ENCODE data around the gene SLC26A4. TPM values are rescaled to one million over a fixed set of nuclear protein-coding genes. Genes with fewer than 3 reads are reported as not detected.

SLC26A4 gene
- total and polyA plus RNA-seq, 9 of the 15 experiments (the other 6 are each of a cell fraction or from before 2014, with no cell fraction given): 0.09 to 1.2 (median 0.33) TPM

GRCh38 chr7:107693396-107693795, 32.8 kb downstream of the SLC26A4 start:
- Histone ChIP-seq H3K9me3 (replicated peaks; ENCODE audit: control insufficient read depth, insufficient read depth, low read depth, low read length) (no peaks in the 10 kb centered on the region), H3K36me3 (ENCODE audit: control insufficient read depth, insufficient read depth, low read length) (no peaks in the 10 kb centered on the region), H3K79me2 (ENCODE audit: control insufficient read depth, insufficient read depth, low read length) (no peaks in the 10 kb centered on the region), H3K27ac (ENCODE audit: extremely low read depth, low read depth, low read length) (no peak overlapping the region), H3K4me2 (ENCODE audit: insufficient read depth, low read length) (no peak overlapping the region), H3K4me3 (no peak overlapping the region), H2AFZ (ENCODE audit: low read depth, low read length) (no peak overlapping the region), H3K9ac (ENCODE audit: insufficient read depth in 1 of 2, low read depth in 2 of 2, low read length in 2 of 2) (no peak overlapping the region), H3K9me1 (ENCODE audit: control insufficient read depth, insufficient read depth, low read length) (no peaks in the 10 kb centered on the region), H4K20me1 (replicated peaks; ENCODE audit: control insufficient read depth, insufficient read depth, low read length) (no peaks in the 10 kb centered on the region), H3K4me1 (replicated peaks in 1 of 2; ENCODE audit: control insufficient read depth in 2 of 2, insufficient read depth in 2 of 2, low read length in 2 of 2) (no peaks in the 10 kb centered on the region; a peak in 2 of 5 replicates), H3K27me3 (ENCODE audit: control insufficient read depth in 2 of 2, insufficient read depth in 2 of 2, low read length in 2 of 2) (peaks cover 18 to 29% of the 10 kb centered on the region in 2 experiments)
- BruUV-seq (replicated peaks): no TSS peak
- ATAC-seq (peak; percentile 38), FAIRE-seq (no peak), DNase-seq (ENCODE audit: extremely low read depth in 1 of 4, low spot score in 3 of 4) (no peak)
- ChIA-PET CTCF (ENCODE audit: low intra/inter-chr PET ratio) (no interaction called here), POLR2A (interaction anchor here (0.6 to 2.3 kb wide), 6 partner anchors 9 to 323 kb away, joined by 3 to 8 read pairs (median 3); no protein-coding TSS in a partner anchor)
- no peak for TF ChIP-seq DPF2 (IDR thresholded peaks at IDR 0.05)
- intact Hi-C loops (cut with micrococcal nuclease): no loop called here
- WGBS (ENCODE audit: insufficient coverage, low coverage, missing lambda C conversion rate): 3% methylated on average over 4 of the region's 4 CpGs
- in situ Hi-C loops (cut with MboI): no loop called here

- CTCF ChIA-PET (ENCODE audit: low intra/inter-chr PET ratio): no interaction called here
- Histone ChIP-seq H3K4me2 (ENCODE audit: insufficient read depth, low read length) (no peak overlapping the region), H3K4me1 (replicated peaks in 1 of 2; ENCODE audit: control insufficient read depth in 2 of 2, insufficient read depth in 2 of 2, low read length in 2 of 2) (no peaks in the 10 kb centered on the region; a peak in 2 of 5 replicates), H2AFZ (ENCODE audit: low read depth, low read length) (no peak overlapping the region), H3K9me3 (replicated peaks; ENCODE audit: control insufficient read depth, insufficient read depth, low read depth, low read length) (no peaks in the 10 kb centered on the region), H3K27ac (ENCODE audit: extremely low read depth, low read depth, low read length) (no peak overlapping the region), H3K9ac (ENCODE audit: insufficient read depth in 1 of 2, low read depth in 2 of 2, low read length in 2 of 2) (no peak overlapping the region), H3K27me3 (ENCODE audit: control insufficient read depth in 2 of 2, insufficient read depth in 2 of 2, low read length in 2 of 2) (peaks cover 19 to 29% of the 10 kb centered on the region in 2 experiments; a peak in 4 of 5 replicates), H3K4me3 (no peak overlapping the region), H3K36me3 (ENCODE audit: control insufficient read depth, insufficient read depth, low read length) (no peaks in the 10 kb centered on the region), H3K79me2 (ENCODE audit: control insufficient read depth, insufficient read depth, low read length) (no peaks in the 10 kb centered on the region), H3K9me1 (ENCODE audit: control insufficient read depth, insufficient read depth, low read length) (no peaks in the 10 kb centered on the region), H4K20me1 (replicated peaks; ENCODE audit: control insufficient read depth, insufficient read depth, low read length) (no peaks in the 10 kb centered on the region)
- in situ Hi-C loops (cut with MboI) (no loop called here), intact Hi-C loops (cut with micrococcal nuclease) (no loop called here)
- ATAC-seq (no peak), DNase-seq (ENCODE audit: extremely low read depth in 1 of 4, low spot score in 3 of 4) (no peak), FAIRE-seq (no peak)
- 3% methylated on average over 5 of the region's 5 CpGs for WGBS (ENCODE audit: insufficient coverage, low coverage, missing lambda C conversion rate)
- TF ChIP-seq ZNF217 (CRISPR knock-in tag; IDR thresholded peaks at IDR 0.05) (no peak), CEBPB (tag; IDR thresholded peaks at IDR 0.05) (peak; percentile 50; the same call in 1 of the 2 replicates), ARID2 (IDR thresholded peaks at IDR 0.05) (no peak), CEBPG (CRISPR knock-in tag; IDR thresholded peaks at IDR 0.05) (no peak), CEBPG (tag; conservative IDR thresholded peaks at IDR 0.05 in 1 of 2, IDR thresholded peaks at IDR 0.05 in 1 of 2) (peak in 1 of 2 experiments; percentile 41; a peak in 1 of 4 replicates), SRSF9 (IDR thresholded peaks at IDR 0.05; ENCODE audit: borderline replicate concordance, low read depth, low read length) (no peak), ZKSCAN1 (IDR thresholded peaks at IDR 0.05; ENCODE audit: low read depth, low read length) (no peak)
- POLR2A ChIA-PET: interaction anchor here (0.7 to 1.3 kb wide), 4 partner anchors 13 to 202 kb away, joined by 3 to 4 read pairs (median 3); no protein-coding TSS in a partner anchor
- no TSS peak for BruUV-seq (replicated peaks)
These were observed 33.8 kb downstream of the SLC26A4 start for GRCh38 chr7:107694386-107694785.
